ENCODE results near the gene HIRA.

Gene HIRA

DNA sequence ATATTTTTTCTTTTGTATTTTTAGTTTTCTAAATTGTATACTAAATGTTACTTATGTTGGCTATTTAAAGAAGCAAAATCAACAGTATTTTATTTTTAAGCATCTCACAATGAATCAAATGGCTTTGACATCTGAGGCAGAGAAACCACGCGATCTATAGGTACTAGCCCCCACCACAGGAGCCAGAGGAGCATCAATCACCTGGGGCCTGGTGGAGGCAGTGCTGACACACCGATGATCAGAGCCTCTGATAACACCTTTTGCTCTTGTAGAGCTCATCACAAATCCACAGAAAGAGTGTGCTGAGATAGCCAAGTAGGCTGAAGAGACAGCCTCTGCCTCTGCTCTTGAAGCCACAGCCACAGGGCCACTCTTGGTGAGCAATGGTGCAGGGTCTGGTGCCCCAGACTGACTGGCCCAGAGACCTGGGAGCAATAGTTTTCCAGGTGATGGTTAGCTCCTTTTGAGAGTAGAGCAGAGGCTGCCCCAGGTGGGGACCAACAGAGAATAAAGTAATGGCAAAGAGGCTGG, 25.2 kb downstream of the HIRA start:
- H3K9me3 ChIP-seq (ENCODE audit: control extremely low read depth in 1 of 5, control insufficient read depth in 4 of 5, insufficient read depth in 2 of 5, low read depth in 1 of 5, low read length in 4 of 5) = no peaks in the 10 kb centered on the region
- H3K27me3 ChIP-seq (replicated peaks in 2 of 5; ENCODE audit: control insufficient read depth in 4 of 5, insufficient read depth in 5 of 5, low read length in 4 of 5) = no peaks in the 10 kb centered on the region
- DNase-seq = no peak
- no peak overlapping the region for H3K27ac ChIP-seq (ENCODE audit: insufficient read depth in 1 of 2, low read depth in 1 of 2, low read length in 2 of 2, poor library complexity in 1 of 2, severe bottlenecking in 2 of 2)
- no peaks in the 10 kb centered on the region for H3K4me1 ChIP-seq (ENCODE audit: control extremely low read depth in 1 of 4, control insufficient read depth in 4 of 4, insufficient read depth in 4 of 4, low read length in 3 of 4)
- POLR2A ChIA-PET = interaction anchor here (0.5 kb wide), 1 partner anchor 201 kb away, joined by 6 read pairs; no protein-coding TSS in a partner anchor
- no peak overlapping the region for H3K4me3 ChIP-seq (ENCODE audit: control insufficient read depth in 1 of 7, extremely low read depth in 1 of 7, insufficient read depth in 4 of 7, low read depth in 2 of 7, low read length in 6 of 7)
- CTCF ChIA-PET = interaction anchor here (1.4 kb wide), 1 partner anchor 8 kb away, joined by 3 read pairs; no protein-coding TSS in a partner anchor
- WGBS (ENCODE audit: insufficient coverage) = 90% methylated on average over 3 of the region's 3 CpGs
- peaks cover 18 to 71% (median 50%) of the 10 kb centered on the region in 4 experiments for H3K36me3 ChIP-seq (ENCODE audit: control insufficient read depth in 4 of 4, insufficient read depth in 4 of 4, low read length in 3 of 4)

DNA sequence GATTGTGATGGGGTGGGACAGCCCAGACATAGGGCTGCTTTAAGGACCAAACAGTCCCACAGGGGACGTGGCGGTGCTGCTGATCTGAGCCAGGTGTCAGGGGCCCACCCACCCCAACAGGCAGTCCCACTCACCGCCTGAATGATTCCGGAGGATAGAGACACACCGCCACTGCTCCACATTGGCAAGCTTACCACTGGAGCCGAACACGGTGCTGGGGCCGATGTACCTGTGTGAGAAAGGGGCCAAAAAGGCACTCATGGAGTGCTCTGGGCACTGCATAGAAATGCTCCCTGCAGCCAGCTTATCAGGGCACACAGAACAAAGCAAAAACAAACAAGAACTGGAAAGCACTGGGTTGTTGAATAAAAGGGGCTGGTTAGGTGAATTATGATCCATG, 25.9 kb downstream of the HIRA start:
- H3K4me1 ChIP-seq (ENCODE audit: control extremely low read depth in 1 of 4, control insufficient read depth in 4 of 4, insufficient read depth in 4 of 4, low read length in 3 of 4) = no peaks in the 10 kb centered on the region
- 97% methylated on average over 8 of the region's 8 CpGs for WGBS (ENCODE audit: insufficient coverage)
- POLR2A ChIA-PET = no interaction called here
- no peak overlapping the region for H3K27ac ChIP-seq (ENCODE audit: insufficient read depth in 1 of 2, low read depth in 1 of 2, low read length in 2 of 2, poor library complexity in 1 of 2, severe bottlenecking in 2 of 2)
- H3K4me3 ChIP-seq (ENCODE audit: control insufficient read depth in 1 of 7, extremely low read depth in 1 of 7, insufficient read depth in 4 of 7, low read depth in 2 of 7, low read length in 6 of 7) = no peak overlapping the region
- CTCF ChIA-PET = interaction anchor here (1.0 to 1.4 kb wide), 2 partner anchors 9 to 12 kb away, joined by 3 read pairs; no protein-coding TSS in a partner anchor
- no peak for DNase-seq
- H3K27me3 ChIP-seq (replicated peaks in 2 of 5; ENCODE audit: control insufficient read depth in 4 of 5, insufficient read depth in 5 of 5, low read length in 4 of 5) = no peaks in the 10 kb centered on the region
- H3K9me3 ChIP-seq (ENCODE audit: control extremely low read depth in 1 of 5, control insufficient read depth in 4 of 5, insufficient read depth in 2 of 5, low read depth in 1 of 5, low read length in 4 of 5) = no peaks in the 10 kb centered on the region
- H3K36me3 ChIP-seq (ENCODE audit: control insufficient read depth in 4 of 4, insufficient read depth in 4 of 4, low read length in 3 of 4) = peaks cover 18 to 72% (median 51%) of the 10 kb centered on the region in 4 experiments

DNA sequence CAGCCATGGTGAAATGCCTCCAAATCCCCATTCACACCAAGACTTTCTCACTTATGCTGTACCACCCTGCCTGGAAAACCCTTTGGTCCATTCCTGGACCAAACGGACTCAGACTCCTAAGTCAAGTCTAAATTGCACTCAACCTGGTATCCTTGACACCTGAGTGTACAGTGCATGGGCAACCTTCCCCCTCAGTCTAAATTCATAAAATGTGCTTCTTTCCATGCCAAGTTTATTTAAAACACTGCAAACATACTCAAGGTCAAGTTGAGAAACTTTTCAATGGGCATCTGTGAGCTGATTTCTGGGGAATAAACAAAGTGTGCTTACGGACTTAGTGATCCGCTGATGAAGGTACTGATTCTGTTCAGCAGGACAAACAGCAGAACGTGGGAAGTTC, 26.4 kb downstream of the HIRA start:
- no peak overlapping the region for H3K4me3 ChIP-seq (ENCODE audit: control insufficient read depth in 1 of 7, extremely low read depth in 1 of 7, insufficient read depth in 4 of 7, low read depth in 2 of 7, low read length in 6 of 7)
- H3K9me3 ChIP-seq (ENCODE audit: control extremely low read depth in 1 of 5, control insufficient read depth in 4 of 5, insufficient read depth in 2 of 5, low read depth in 1 of 5, low read length in 4 of 5) = no peaks in the 10 kb centered on the region
- no peaks in the 10 kb centered on the region for H3K4me1 ChIP-seq (ENCODE audit: control extremely low read depth in 1 of 4, control insufficient read depth in 4 of 4, insufficient read depth in 4 of 4, low read length in 3 of 4)
- DNase-seq = no peak
- no peaks in the 10 kb centered on the region for H3K27me3 ChIP-seq (replicated peaks in 2 of 5; ENCODE audit: control insufficient read depth in 4 of 5, insufficient read depth in 5 of 5, low read length in 4 of 5)
- 100% methylated on average over 1 of the region's 4 CpGs for WGBS (ENCODE audit: insufficient coverage)
- H3K36me3 ChIP-seq (ENCODE audit: control insufficient read depth in 4 of 4, insufficient read depth in 4 of 4, low read length in 3 of 4) = peaks cover 20 to 73% (median 54%) of the 10 kb centered on the region in 4 experiments
- ChIA-PET CTCF (interaction anchor here (1.0 to 2.0 kb wide), 3 partner anchors 9 to 22 kb away, joined by 3 to 5 read pairs (median 3); no protein-coding TSS in a partner anchor), POLR2A (no interaction called here)
- H3K27ac ChIP-seq (ENCODE audit: insufficient read depth in 1 of 2, low read depth in 1 of 2, low read length in 2 of 2, poor library complexity in 1 of 2, severe bottlenecking in 2 of 2) = no peak overlapping the region

DNA sequence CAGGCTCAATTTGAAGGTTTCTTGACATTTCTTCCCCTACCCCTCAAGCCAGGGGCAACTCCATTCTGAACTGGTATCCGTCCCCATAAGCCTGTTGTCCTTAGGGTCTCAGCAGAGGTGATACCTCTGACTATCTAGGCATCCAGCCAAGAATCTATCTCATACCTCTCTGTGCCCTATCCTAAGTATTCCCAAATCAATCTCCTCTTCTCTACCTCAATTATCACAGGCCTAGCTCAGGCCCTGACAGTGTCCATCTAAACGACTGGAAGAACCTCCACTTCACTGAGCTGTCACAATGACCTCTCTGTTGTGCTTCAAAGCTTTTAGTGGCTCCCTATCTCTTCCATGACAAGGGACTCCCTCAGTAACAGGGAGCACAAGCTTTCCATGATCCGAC, 26.9 kb downstream of the HIRA start:
- no peaks in the 10 kb centered on the region for H3K9me3 ChIP-seq (ENCODE audit: control extremely low read depth in 1 of 5, control insufficient read depth in 4 of 5, insufficient read depth in 2 of 5, low read depth in 1 of 5, low read length in 4 of 5)
- H3K27me3 ChIP-seq (replicated peaks in 2 of 5; ENCODE audit: control insufficient read depth in 4 of 5, insufficient read depth in 5 of 5, low read length in 4 of 5) = no peaks in the 10 kb centered on the region
- DNase-seq = no peak
- 98% methylated on average over 3 of the region's 3 CpGs for WGBS (ENCODE audit: insufficient coverage)
- H3K4me1 ChIP-seq (ENCODE audit: control extremely low read depth in 1 of 4, control insufficient read depth in 4 of 4, insufficient read depth in 4 of 4, low read length in 3 of 4) = no peaks in the 10 kb centered on the region
- ChIA-PET CTCF (interaction anchor here (1.0 to 2.0 kb wide), 2 partner anchors 11 to 22 kb away, joined by 3 to 5 read pairs; no protein-coding TSS in a partner anchor), POLR2A (no interaction called here)
- no peak overlapping the region for H3K27ac ChIP-seq (ENCODE audit: insufficient read depth in 1 of 2, low read depth in 1 of 2, low read length in 2 of 2, poor library complexity in 1 of 2, severe bottlenecking in 2 of 2)
- peaks cover 20 to 70% (median 52%) of the 10 kb centered on the region in 4 experiments for H3K36me3 ChIP-seq (ENCODE audit: control insufficient read depth in 4 of 4, insufficient read depth in 4 of 4, low read length in 3 of 4)
- no peak overlapping the region for H3K4me3 ChIP-seq (ENCODE audit: control insufficient read depth in 1 of 7, extremely low read depth in 1 of 7, insufficient read depth in 4 of 7, low read depth in 2 of 7, low read length in 6 of 7)

DNA sequence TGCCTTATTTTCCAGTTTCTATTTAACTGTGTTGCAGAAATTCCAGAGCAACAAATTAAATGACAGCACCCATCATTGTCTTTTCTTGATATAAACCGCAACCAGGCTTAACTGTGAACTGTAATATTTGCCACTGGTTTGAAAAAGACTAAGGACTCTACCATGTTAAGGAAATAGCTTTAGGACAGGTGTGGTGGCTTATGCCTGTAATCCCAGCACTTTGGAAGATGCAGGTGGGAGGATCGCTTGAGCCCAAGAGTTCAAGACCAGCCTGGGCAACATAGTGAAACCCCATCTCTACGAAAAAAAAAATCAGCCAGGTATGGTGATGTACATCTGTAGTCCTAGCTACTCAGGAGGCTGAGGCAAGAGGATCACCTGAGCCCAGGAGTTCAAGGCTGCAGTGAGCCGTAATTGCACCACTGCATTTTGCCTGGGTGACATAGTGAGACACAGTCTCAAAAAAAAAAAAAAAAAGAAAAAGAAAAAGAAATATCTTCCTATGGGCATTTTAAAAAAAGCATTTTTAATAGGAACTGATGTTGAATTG, 28.8 kb downstream of the HIRA start:
- Histone ChIP-seq H3K4me3 (ENCODE audit: control insufficient read depth in 1 of 7, extremely low read depth in 1 of 7, insufficient read depth in 4 of 7, low read depth in 2 of 7, low read length in 6 of 7) (no peak overlapping the region), H3K9me3 (ENCODE audit: control extremely low read depth in 1 of 5, control insufficient read depth in 4 of 5, insufficient read depth in 2 of 5, low read depth in 1 of 5, low read length in 4 of 5) (no peaks in the 10 kb centered on the region), H3K27ac (ENCODE audit: insufficient read depth in 1 of 2, low read depth in 1 of 2, low read length in 2 of 2, poor library complexity in 1 of 2, severe bottlenecking in 2 of 2) (no peak overlapping the region), H3K36me3 (ENCODE audit: control insufficient read depth in 4 of 4, insufficient read depth in 4 of 4, low read length in 3 of 4) (peaks cover 26 to 70% (median 51%) of the 10 kb centered on the region in 4 experiments), H3K27me3 (replicated peaks in 2 of 5; ENCODE audit: control insufficient read depth in 4 of 5, insufficient read depth in 5 of 5, low read length in 4 of 5) (no peaks in the 10 kb centered on the region), H3K4me1 (ENCODE audit: control extremely low read depth in 1 of 4, control insufficient read depth in 4 of 4, insufficient read depth in 4 of 4, low read length in 3 of 4) (no peaks in the 10 kb centered on the region)
- POLR2A ChIA-PET = interaction anchor here (0.6 kb wide), 1 partner anchor 41 kb away, joined by 3 read pairs; no protein-coding TSS in a partner anchor
- no peak for DNase-seq
- 100% methylated on average over 3 of the region's 4 CpGs for WGBS (ENCODE audit: insufficient coverage)
- CTCF ChIA-PET = interaction anchor here (1.0 to 2.0 kb wide), 2 partner anchors 9 to 24 kb away, joined by 4 to 5 read pairs; no protein-coding TSS in a partner anchor

DNA sequence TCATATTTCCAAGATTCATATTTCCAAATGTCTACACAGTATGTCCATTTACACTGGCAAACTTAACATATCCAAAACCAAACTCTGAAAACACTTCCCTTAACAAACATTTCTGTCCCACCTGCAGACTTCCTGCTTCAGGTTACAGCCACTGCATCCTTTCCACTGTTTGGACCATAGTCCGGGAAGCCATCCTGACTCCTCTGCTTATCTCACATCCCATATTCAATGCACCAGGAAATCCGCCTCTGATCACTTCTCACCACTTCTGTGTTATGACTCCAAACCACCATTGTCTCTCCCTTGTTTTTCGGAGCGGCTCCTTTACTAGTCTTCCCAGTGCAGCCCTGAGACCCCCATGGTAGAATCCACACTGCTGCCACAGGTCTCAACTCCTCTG, 30.1 kb downstream of the HIRA start:
- ChIA-PET POLR2A (no interaction called here), CTCF (no interaction called here)
- no peaks in the 10 kb centered on the region for H3K9me3 ChIP-seq (ENCODE audit: control extremely low read depth in 1 of 5, control insufficient read depth in 4 of 5, insufficient read depth in 2 of 5, low read depth in 1 of 5, low read length in 4 of 5)
- no peaks in the 10 kb centered on the region for H3K4me1 ChIP-seq (ENCODE audit: control extremely low read depth in 1 of 4, control insufficient read depth in 4 of 4, insufficient read depth in 4 of 4, low read length in 3 of 4)
- DNase-seq = no peak
- H3K4me3 ChIP-seq (ENCODE audit: control insufficient read depth in 1 of 7, extremely low read depth in 1 of 7, insufficient read depth in 4 of 7, low read depth in 2 of 7, low read length in 6 of 7) = no peak overlapping the region
- no peaks in the 10 kb centered on the region for H3K27me3 ChIP-seq (replicated peaks in 2 of 5; ENCODE audit: control insufficient read depth in 4 of 5, insufficient read depth in 5 of 5, low read length in 4 of 5)
- H3K36me3 ChIP-seq (ENCODE audit: control insufficient read depth in 4 of 4, insufficient read depth in 4 of 4, low read length in 3 of 4) = peaks cover 23 to 70% (median 54%) of the 10 kb centered on the region in 4 experiments
- WGBS (ENCODE audit: insufficient coverage) = 100% methylated on average over 4 of the region's 4 CpGs
- no peak overlapping the region for H3K27ac ChIP-seq (ENCODE audit: insufficient read depth in 1 of 2, low read depth in 1 of 2, low read length in 2 of 2, poor library complexity in 1 of 2, severe bottlenecking in 2 of 2)

DNA sequence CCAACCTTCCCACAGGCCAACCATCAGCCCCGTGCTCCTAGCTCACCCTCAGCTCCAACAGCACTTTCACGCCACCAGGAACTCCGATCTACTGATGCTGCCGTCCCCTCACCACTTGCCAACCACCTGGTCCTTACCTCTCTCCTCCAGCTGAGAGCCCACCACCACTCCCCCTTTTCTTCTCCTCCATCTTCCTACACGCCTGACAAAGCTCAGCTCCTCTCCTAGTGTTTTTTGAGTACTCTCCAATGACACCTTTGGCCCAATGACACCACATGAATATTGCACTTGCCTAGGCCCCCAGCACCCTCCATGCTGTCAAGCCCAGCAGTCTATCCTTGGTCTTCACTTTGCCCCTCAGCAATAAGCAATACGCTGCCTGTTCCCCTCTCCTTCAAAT, 30.7 kb downstream of the HIRA start:
- WGBS (ENCODE audit: insufficient coverage) = 99% methylated on average over 6 of the region's 6 CpGs
- POLR2A ChIA-PET = no interaction called here

More for the DNA sequence above, 30.7 kb downstream of the HIRA start:
- no peak for DNase-seq
- H3K9me3 ChIP-seq (ENCODE audit: control extremely low read depth in 1 of 5, control insufficient read depth in 4 of 5, insufficient read depth in 2 of 5, low read depth in 1 of 5, low read length in 4 of 5) = no peaks in the 10 kb centered on the region
- H3K4me3 ChIP-seq (ENCODE audit: control insufficient read depth in 1 of 7, extremely low read depth in 1 of 7, insufficient read depth in 4 of 7, low read depth in 2 of 7, low read length in 6 of 7) = no peak overlapping the region
- CTCF ChIA-PET = no interaction called here
- no peak overlapping the region for H3K27ac ChIP-seq (ENCODE audit: insufficient read depth in 1 of 2, low read depth in 1 of 2, low read length in 2 of 2, poor library complexity in 1 of 2, severe bottlenecking in 2 of 2)
- no peaks in the 10 kb centered on the region for H3K4me1 ChIP-seq (ENCODE audit: control extremely low read depth in 1 of 4, control insufficient read depth in 4 of 4, insufficient read depth in 4 of 4, low read length in 3 of 4)
- peaks cover 23 to 70% (median 56%) of the 10 kb centered on the region in 4 experiments for H3K36me3 ChIP-seq (ENCODE audit: control insufficient read depth in 4 of 4, insufficient read depth in 4 of 4, low read length in 3 of 4)
- H3K27me3 ChIP-seq (replicated peaks in 2 of 5; ENCODE audit: control insufficient read depth in 4 of 5, insufficient read depth in 5 of 5, low read length in 4 of 5) = no peaks in the 10 kb centered on the region

Measured in common myeloid progenitor, CD34-positive (primary cell).